Ovary (tissue), 9 donors: Measurements from ENCODE around the gene USP10. TPM values are rescaled to one million over a fixed set of nuclear protein-coding genes. Genes with fewer than 3 reads are reported as not detected.
A peak's percentile ranks its signal among the peaks of the same experiment; 100 is the strongest.
"Not testable (repeated sequence)": the region's sequence is repeated elsewhere in the genome, so short reads cannot be mapped to it uniquely, and the experiment has no call there.

Experiments used
- DNase-seq, 5 donors: peaks; one replicate each; pipeline ENCODE4 v3.0.0-alpha.2; 2019 to 2020
- H3K27ac ChIP-seq, 2 donors: fragments of 200-600 bp; one replicate each; pipeline versions ENCODE4 v1.5.1 to v1.8.0; 2019 to 2022
- H3K27me3 ChIP-seq: fragments of 200-600 bp; one replicate; pipeline ENCODE4 v1.8.0; 2022
- H3K36me3 ChIP-seq: fragments of 200-600 bp; sonication (generic); one replicate; pipeline ENCODE4 v1.5.1; 2019
- H3K4me1 ChIP-seq: one replicate; pipeline ENCODE4 v1.8.1; 2013; ENCODE audit warnings: mild to moderate bottlenecking, moderate library complexity; ENCODE audit not compliant: insufficient read depth
- H3K4me3 ChIP-seq: fragments of 200-600 bp; sonication (generic); one replicate; pipeline ENCODE4 v1.5.1; 2017
- H3K9me3 ChIP-seq, 2 donors: fragments of 200-600 bp in 1 of 2; sonication (generic) in 1 of 2; one replicate each; pipeline versions ENCODE4 v1.5.1 to v1.8.1; 2013 to 2019; ENCODE audit warnings: mild to moderate bottlenecking in 1 of 2, moderate library complexity in 1 of 2
- EP300 ChIP-seq: sonication (generic); formaldehyde crosslinking; IDR thresholded peaks from one replicate; pipeline ENCODE4 v1.6.1; 2017; ENCODE audit warnings: antibody characterized with exemption
- POLR2A ChIP-seq: fragments of 450-650 bp; IDR thresholded peaks from one replicate; pipeline ENCODE4 v1.6.1; 2017; ENCODE audit warnings: antibody characterized with exemption, mild to moderate bottlenecking, moderate library complexity
- WGBS, 3 donors: extraction: QIAGEN DNeasy Blood & Tissue Kit in 1 of 3; methylation state at CpG; one replicate each; pipeline versions ENCODE4 v1.1.5 to v1.1.7; 2013 to 2017; 5-methylcytosine and 5-hydroxymethylcytosine counted together
- intact Hi-C, 4 donors: fragments of 100-400 bp; cut with DNase I; formaldehyde crosslinking; loops; one replicate each; pipeline versions ENCODE4 v1.11.0 to v1.15.1; 2022 to 2023
- polyA plus RNA-seq, 2 donors: library from polyadenylated mRNA; stranded (reverse); fragments of 200-250 nt in 1 of 2; fragments of 350-450 nt in 1 of 2; fragmentation: Illumina TruSeq in 1 of 2; extraction: RNeasy Lipid Tissue Mini Kit (QIAGEN cat#74804) in 1 of 2; gene quantifications; one replicate each; pipeline ENCODE4 v1.2.3, GENCODE V29; 2013 to 2014
- total RNA-seq, 7 donors: library from RNA; depleted of rRNA in 2 of 7; stranded (reverse); fragments of >200 nt in 2 of 7; fragmentation: NEBNext Ultra II Directional in 3 of 7; extraction: Animal tissue kit (Norgen Biotek cat#: 25700) in 3 of 7; gene quantifications; one replicate each; pipeline versions ENCODE4 v1.1.0 to v1.2.4, GENCODE V29; 2016 to 2023
- TF ChIP-seq, protein P1 (sequence below), 3 donors: fragments of 450-650 bp in 2 of 3; fragments of 200-600 bp in 1 of 3; IDR thresholded peaks; one replicate each; pipeline versions ENCODE4 v1.5.1 to v1.8.0; 2016 to 2022; ENCODE audit warnings: antibody characterized with exemption in 3 of 3, mild to moderate bottlenecking in 1 of 3
- donor health status: DM: no; HTN: no; CAD: no; lungs with moderate emphysema.
- donor health status: DM: no; HTN: no; CAD: no.
- donor health status: Bipolar disorder and iron deficiency.
- donor health status: DM: yes; HTN: yes; CAD: no.
- donor health status: DM: no; HTN: no; CAD: no.
- donor health status: DM: yes; HTN: yes; CAD: no.

Gene USP10
- total and polyA plus RNA-seq, 9 donors: 24.6 to 98.8 (median 71.4) TPM

DNA sequence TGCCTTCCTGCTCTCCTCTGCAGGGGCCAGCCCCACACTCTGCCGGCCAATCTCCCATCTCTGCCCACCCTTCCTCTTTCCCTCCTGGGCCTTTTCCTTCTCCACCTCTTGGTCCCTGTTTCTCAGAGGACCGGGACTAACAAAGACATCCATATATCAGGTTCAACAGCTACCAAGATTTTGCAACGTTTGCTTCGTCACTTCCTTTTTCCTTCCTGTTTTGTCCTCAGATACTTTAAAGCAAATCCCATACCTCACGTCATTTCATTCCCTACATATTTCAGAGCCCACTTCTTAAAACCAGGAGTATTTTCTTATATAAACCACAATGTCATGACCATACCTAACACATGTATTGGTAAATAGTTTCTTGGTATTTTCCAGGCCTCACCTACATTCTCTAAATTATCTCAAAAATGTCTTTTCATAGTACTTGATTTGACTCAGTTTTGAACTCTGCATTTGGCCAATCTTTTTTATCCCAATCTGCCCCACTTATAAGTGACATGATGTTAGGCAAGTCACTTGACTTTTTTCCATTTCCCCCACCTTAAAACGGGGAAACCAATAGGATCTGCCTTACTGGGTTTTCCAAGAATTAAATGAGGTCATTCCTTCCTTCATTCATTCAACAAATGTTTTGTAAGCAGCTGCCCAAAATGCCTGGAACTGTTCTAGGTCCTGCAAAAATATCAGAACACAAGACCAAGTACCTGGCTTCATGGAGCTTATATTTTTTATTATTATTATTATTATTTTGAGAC is 7.2 kb upstream of the USP10 start:
- no peak overlapping the region for H3K27ac ChIP-seq
- no peak for DNase-seq
- intact Hi-C loops: no loop called here
- no peaks in the 10 kb centered on the region for H3K9me3 ChIP-seq
- no peak overlapping the region for H3K4me3 ChIP-seq
- H3K36me3 ChIP-seq: no peaks in the 10 kb centered on the region
- WGBS, 3 donors: 73 to 79% (median 78%) methylated on average over 6 of the region's 6 CpGs
- no peaks in the 10 kb centered on the region for H3K4me1 ChIP-seq
- H3K27me3 ChIP-seq: no peaks in the 10 kb centered on the region
- TF ChIP-seq POLR2A (no peak), EP300 (no peak)
- TF ChIP-seq, protein P1, sequence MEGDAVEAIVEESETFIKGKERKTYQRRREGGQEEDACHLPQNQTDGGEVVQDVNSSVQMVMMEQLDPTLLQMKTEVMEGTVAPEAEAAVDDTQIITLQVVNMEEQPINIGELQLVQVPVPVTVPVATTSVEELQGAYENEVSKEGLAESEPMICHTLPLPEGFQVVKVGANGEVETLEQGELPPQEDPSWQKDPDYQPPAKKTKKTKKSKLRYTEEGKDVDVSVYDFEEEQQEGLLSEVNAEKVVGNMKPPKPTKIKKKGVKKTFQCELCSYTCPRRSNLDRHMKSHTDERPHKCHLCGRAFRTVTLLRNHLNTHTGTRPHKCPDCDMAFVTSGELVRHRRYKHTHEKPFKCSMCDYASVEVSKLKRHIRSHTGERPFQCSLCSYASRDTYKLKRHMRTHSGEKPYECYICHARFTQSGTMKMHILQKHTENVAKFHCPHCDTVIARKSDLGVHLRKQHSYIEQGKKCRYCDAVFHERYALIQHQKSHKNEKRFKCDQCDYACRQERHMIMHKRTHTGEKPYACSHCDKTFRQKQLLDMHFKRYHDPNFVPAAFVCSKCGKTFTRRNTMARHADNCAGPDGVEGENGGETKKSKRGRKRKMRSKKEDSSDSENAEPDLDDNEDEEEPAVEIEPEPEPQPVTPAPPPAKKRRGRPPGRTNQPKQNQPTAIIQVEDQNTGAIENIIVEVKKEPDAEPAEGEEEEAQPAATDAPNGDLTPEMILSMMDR (IDR thresholded peaks at IDR 0.05): no peak

DNA sequence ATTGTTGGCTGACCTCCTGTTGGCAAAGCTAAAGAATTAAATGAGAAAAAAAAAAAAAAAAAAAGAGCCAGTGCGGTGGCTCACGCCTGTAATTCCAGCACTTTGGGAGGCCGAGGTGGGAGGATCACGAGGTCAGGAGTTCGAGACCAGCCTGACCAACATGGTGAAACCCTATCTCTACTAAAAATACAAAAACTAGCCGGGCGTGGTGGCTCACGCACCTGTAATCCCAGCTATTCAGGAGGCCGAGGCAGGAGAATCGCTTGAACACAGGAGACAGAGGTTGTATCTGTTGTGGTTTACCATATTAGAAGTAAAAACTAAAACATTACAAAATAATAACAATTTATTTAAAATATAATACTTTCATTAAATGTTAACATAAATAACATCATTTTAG is 5.9 kb upstream of the USP10 start:
- H3K4me1 ChIP-seq, intact Hi-C loops: not testable (repeated sequence)

DNA sequence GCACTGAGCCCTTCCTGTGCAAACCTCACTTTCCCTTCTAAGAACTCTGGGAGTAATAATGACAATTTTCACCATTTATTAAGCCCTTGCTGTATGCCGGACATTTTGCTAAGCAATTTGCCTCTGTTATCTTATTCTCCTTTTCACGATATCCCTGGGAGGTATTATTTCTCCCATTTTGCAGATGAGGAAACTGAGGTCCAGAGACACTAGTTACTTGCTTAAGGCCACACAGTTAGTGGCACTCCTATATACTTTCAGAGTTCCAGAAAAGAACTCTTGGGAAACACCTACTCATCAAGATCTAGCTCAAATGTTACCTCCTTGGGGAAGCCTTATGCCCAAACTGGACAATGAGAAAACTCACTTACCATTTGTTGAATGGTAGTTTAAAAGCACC is 4.8 kb upstream of the USP10 start:
- no peak for DNase-seq

More for the DNA sequence above, 5.9 kb upstream of the USP10 start:
- DNase-seq, H3K27ac ChIP-seq, H3K9me3 ChIP-seq, H3K4me3 ChIP-seq, H3K27me3 ChIP-seq, H3K36me3 ChIP-seq: not testable (repeated sequence)
- WGBS, 3 donors: 88 to 90% (median 88%) methylated on average over 10 of the region's 10 CpGs

DNA sequence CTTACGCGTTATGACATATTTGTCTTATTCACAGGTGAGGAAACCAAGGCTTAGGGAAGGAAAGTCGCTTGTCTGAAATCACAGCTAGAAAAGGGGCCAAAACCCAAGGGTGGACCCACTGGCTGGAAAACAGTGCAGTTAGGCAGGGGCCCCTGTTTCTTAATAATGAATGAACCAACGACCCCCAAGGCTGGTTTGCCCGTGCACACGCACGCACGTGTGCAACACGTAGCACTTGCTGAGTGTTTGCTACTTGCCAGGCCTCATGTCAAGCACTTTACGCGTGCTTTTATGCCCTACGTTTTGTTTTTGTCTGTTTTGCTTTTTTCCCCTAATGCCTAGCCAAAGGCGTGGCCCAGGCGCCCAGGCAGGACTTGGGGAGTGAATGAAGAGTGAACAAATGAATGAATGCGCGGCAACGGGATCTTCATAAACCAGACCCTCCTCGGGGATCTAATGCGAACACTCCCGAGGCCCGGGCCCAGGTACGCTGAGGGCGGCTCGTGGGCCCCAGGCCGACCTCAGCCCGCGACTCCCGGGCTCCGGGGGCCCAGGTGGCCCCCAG is 571 bp upstream of the USP10 start:
- no peak for DNase-seq

More for the DNA sequence above, 4.8 kb upstream of the USP10 start:
- no peak overlapping the region for H3K27ac ChIP-seq
- intact Hi-C loops: no loop called here
- H3K4me1 ChIP-seq: no peaks in the 10 kb centered on the region
- TF ChIP-seq POLR2A: no peak
- no peaks in the 10 kb centered on the region for H3K27me3 ChIP-seq
- no peak overlapping the region for H3K4me3 ChIP-seq
- no peaks in the 10 kb centered on the region for H3K9me3 ChIP-seq
- 87 to 95% (median 88%) methylated on average over 2 of the region's 2 CpGs for WGBS, 3 donors
- no peaks in the 10 kb centered on the region for H3K36me3 ChIP-seq

DNA sequence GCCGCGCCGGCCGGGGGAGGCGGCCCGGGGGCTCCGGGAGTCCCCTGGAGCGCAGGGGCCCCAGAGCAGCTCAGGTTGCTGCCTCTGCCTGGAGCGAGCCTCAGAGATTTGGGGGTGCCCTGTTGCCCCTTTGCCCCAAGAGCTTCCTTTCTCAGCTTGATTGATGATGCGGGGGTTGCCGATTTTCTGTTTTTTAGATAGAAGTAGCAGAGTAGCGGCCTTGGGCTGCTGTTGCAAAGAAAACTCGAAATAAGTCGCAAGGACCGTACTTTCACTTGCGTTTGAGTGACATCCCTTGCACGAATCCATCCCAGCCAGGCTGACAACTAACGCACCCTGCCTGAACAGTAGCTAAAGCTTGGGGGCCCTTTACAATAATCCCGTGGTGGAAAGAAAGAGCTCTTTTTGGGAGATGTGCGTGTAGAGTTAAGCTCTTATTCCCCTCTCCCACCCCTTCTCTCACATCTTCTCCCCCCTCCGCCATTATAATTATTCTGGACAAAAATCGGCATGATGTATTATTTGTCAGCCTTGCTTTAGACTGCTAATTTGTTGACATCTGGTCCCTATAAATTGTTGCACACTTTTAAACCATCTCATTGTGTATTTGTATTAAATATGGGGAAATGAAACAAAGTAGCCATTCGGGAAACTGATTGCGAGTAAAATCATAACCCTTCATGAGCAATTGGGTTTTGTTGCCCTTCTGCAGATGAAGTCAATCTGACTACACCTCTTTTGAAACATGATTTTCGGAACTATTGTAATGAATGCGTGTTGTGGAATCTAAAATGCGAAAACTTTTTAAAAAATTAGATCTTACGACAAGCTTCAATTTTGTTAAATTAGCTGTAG is 873 bp downstream of the USP10 start:
- H3K4me1 ChIP-seq: peaks cover 5% of the 10 kb centered on the region
- intact Hi-C loops: no loop called here
- no peaks in the 10 kb centered on the region for H3K27me3 ChIP-seq
- no peaks in the 10 kb centered on the region for H3K36me3 ChIP-seq
- no peak for DNase-seq
- TF ChIP-seq EP300 (no peak), POLR2A (no peak)
- TF ChIP-seq, protein P1 (IDR thresholded peaks at IDR 0.05): no peak
- WGBS, 3 donors: 4 to 6% (median 4%) methylated on average over 27 to 28 of the region's 28 CpGs
- peak overlapping the region; percentile 76 to 81 for H3K27ac ChIP-seq
- peak overlapping the region; percentile 85 for H3K4me3 ChIP-seq
- no peaks in the 10 kb centered on the region for H3K9me3 ChIP-seq

More for the DNA sequence above, 571 bp upstream of the USP10 start:
- H3K27me3 ChIP-seq: no peaks in the 10 kb centered on the region
- WGBS, 3 donors: 21 to 23% (median 21%) methylated on average over 28 to 29 of the region's 29 CpGs
- no peaks in the 10 kb centered on the region for H3K9me3 ChIP-seq
- H3K4me1 ChIP-seq: peaks cover 2% of the 10 kb centered on the region
- H3K27ac ChIP-seq: no peak overlapping the region
- TF ChIP-seq POLR2A: no peak
- TF ChIP-seq EP300: no peak
- TF ChIP-seq, protein P1 (IDR thresholded peaks at IDR 0.05): no peak
- no peaks in the 10 kb centered on the region for H3K36me3 ChIP-seq
- H3K4me3 ChIP-seq: peak overlapping the region; percentile 85
- intact Hi-C loops: no loop called here
